ENCODE results near the gene MS4A13.
"Not testable (repeated sequence)": the region's sequence is repeated elsewhere in the genome, so short reads cannot be mapped to it uniquely, and the experiment has no call there.

Gene MS4A13

GRCh38 chr11:60515144-60515855, at the start of gene MS4A13:
TSS of gene MS4A13 (plus strand) at chr11:60515392. CDS start at chr11:60518084, 2,692 bp downstream.
- DNase-seq (ENCODE audit: low read depth), result no peak

GRCh38 chr11:60468829-60469228, 46.4 kb upstream of the MS4A13 start:
- DNase-seq (ENCODE audit: low read depth), result no peak

- DNase-seq (ENCODE audit: low read depth), result no peak
These were observed 45.5 kb upstream of the MS4A13 start for GRCh38 chr11:60469723-60470122.

- no peak for DNase-seq (ENCODE audit: low read depth)
These were observed 38.2 kb upstream of the MS4A13 start for GRCh38 chr11:60477035-60477445.

- DNase-seq (ENCODE audit: low read depth), result no peak
These were observed 32.8 kb upstream of the MS4A13 start for GRCh38 chr11:60482361-60482760.

GRCh38 chr11:60485987-60486386, 29.2 kb upstream of the MS4A13 start:
- DNase-seq (ENCODE audit: low read depth), result no peak

- DNase-seq (ENCODE audit: low read depth), result no peak
These were observed 22.6 kb upstream of the MS4A13 start, which contains the start of gene MS4A12 for GRCh38 chr11:60492488-60493009. TSS of gene MS4A12 (plus strand) at chr11:60492778. CDS start at chr11:60497319, 4,541 bp downstream.

- DNase-seq (ENCODE audit: low read depth), result no peak
These were observed 21.7 kb upstream of the MS4A13 start for GRCh38 chr11:60493454-60493853.

- no peak for DNase-seq (ENCODE audit: low read depth)
These were observed 16.8 kb upstream of the MS4A13 start for GRCh38 chr11:60498399-60498798.

- no peak for DNase-seq (ENCODE audit: low read depth)
These were observed 16.3 kb upstream of the MS4A13 start for GRCh38 chr11:60498853-60499252.

GRCh38 chr11:60500276-60500910, 14.8 kb upstream of the MS4A13 start:
- no peak for DNase-seq (ENCODE audit: low read depth)

GRCh38 chr11:60502221-60502775, 12.9 kb upstream of the MS4A13 start:
- no peak for DNase-seq (ENCODE audit: low read depth)

- no peak for DNase-seq (ENCODE audit: low read depth)
These were observed 10.8 kb upstream of the MS4A13 start for GRCh38 chr11:60504219-60504905.

- DNase-seq (ENCODE audit: low read depth), result not testable (repeated sequence)
These were observed 5.6 kb upstream of the MS4A13 start for GRCh38 chr11:60509609-60510008.

GRCh38 chr11:60510209-60510608, 5.0 kb upstream of the MS4A13 start:
- not testable (repeated sequence) for DNase-seq (ENCODE audit: low read depth)

GRCh38 chr11:60511393-60511792, 3.8 kb upstream of the MS4A13 start:
- no peak for DNase-seq (ENCODE audit: low read depth)

GRCh38 chr11:60512651-60513225, 2.5 kb upstream of the MS4A13 start:
- no peak for DNase-seq (ENCODE audit: low read depth)

GRCh38 chr11:60513496-60514460, 1.4 kb upstream of the MS4A13 start:
- no peak for DNase-seq (ENCODE audit: low read depth)

GRCh38 chr11:60528465-60528864, 13.3 kb downstream of the MS4A13 start:
- DNase-seq (ENCODE audit: low read depth), result no peak

GRCh38 chr11:60528934-60529333, 13.7 kb downstream of the MS4A13 start:
- DNase-seq (ENCODE audit: low read depth), result no peak
